Measurements from ENCODE around the gene GAS2L2.
"Not testable (repeated sequence)": the region's sequence is repeated elsewhere in the genome, so short reads cannot be mapped to it uniquely, and the experiment has no call there.

Gene GAS2L2

GRCh38 chr17:35727635-35728034 lies 25.4 kb downstream of the GAS2L2 start:
- DNase-seq (ENCODE audit: low read depth), result no peak

GRCh38 chr17:35726953-35727460 lies 26.0 kb downstream of the GAS2L2 start:
- no peak for DNase-seq (ENCODE audit: low read depth)

GRCh38 chr17:35726127-35726952 lies 26.7 kb downstream of the GAS2L2 start:
- no peak for DNase-seq (ENCODE audit: low read depth)

- no peak for DNase-seq (ENCODE audit: low read depth)
These were observed 27.3 kb downstream of the GAS2L2 start for GRCh38 chr17:35725802-35726126.

- DNase-seq (ENCODE audit: low read depth), result no peak
These were observed 28.0 kb downstream of the GAS2L2 start for GRCh38 chr17:35725058-35725457.

GRCh38 chr17:35723735-35724134 lies 29.3 kb downstream of the GAS2L2 start:
- DNase-seq (ENCODE audit: low read depth), result no peak

- no peak for DNase-seq (ENCODE audit: low read depth)
These were observed 35.6 kb downstream of the GAS2L2 start for GRCh38 chr17:35717475-35717874.

- DNase-seq (ENCODE audit: low read depth), result no peak
These were observed 36.1 kb downstream of the GAS2L2 start for GRCh38 chr17:35716897-35717465.

GRCh38 chr17:35716173-35716572 lies 36.9 kb downstream of the GAS2L2 start:
- DNase-seq (ENCODE audit: low read depth), result no peak

GRCh38 chr17:35715416-35715815 lies 37.6 kb downstream of the GAS2L2 start:
- no peak for DNase-seq (ENCODE audit: low read depth)

- DNase-seq (ENCODE audit: low read depth), result no peak
These were observed 38.1 kb downstream of the GAS2L2 start for GRCh38 chr17:35714988-35715387.

GRCh38 chr17:35713069-35713728 lies 39.8 kb downstream of the GAS2L2 start:
- DNase-seq (ENCODE audit: low read depth), result no peak

- DNase-seq (ENCODE audit: low read depth), result no peak
These were observed 42.1 kb downstream of the GAS2L2 start for GRCh38 chr17:35710950-35711349.

- DNase-seq (ENCODE audit: low read depth), result no peak
These were observed 43.2 kb downstream of the GAS2L2 start for GRCh38 chr17:35709874-35710273.

- no peak for DNase-seq (ENCODE audit: low read depth)
These were observed 44.1 kb downstream of the GAS2L2 start for GRCh38 chr17:35708951-35709350.

GRCh38 chr17:35708149-35708548 lies 44.9 kb downstream of the GAS2L2 start:
- DNase-seq (ENCODE audit: low read depth), result no peak

- DNase-seq (ENCODE audit: low read depth), result no peak
These were observed 47.3 kb downstream of the GAS2L2 start for GRCh38 chr17:35705705-35706104.

- no peak for DNase-seq (ENCODE audit: low read depth)
These were observed 47.8 kb downstream of the GAS2L2 start for GRCh38 chr17:35705230-35705629.

- DNase-seq (ENCODE audit: low read depth), result not testable (repeated sequence)
These were observed 49.7 kb downstream of the GAS2L2 start for GRCh38 chr17:35703308-35703707.

- DNase-seq (ENCODE audit: low read depth), result no peak
These were observed 51.5 kb downstream of the GAS2L2 start for GRCh38 chr17:35701491-35701890.

- DNase-seq (ENCODE audit: low read depth), result no peak
These were observed 52.9 kb downstream of the GAS2L2 start for GRCh38 chr17:35700150-35700549.

- no peak for DNase-seq (ENCODE audit: low read depth)
These were observed 54.2 kb downstream of the GAS2L2 start for GRCh38 chr17:35698800-35699199.

- DNase-seq (ENCODE audit: low read depth), result no peak
These were observed 57.4 kb downstream of the GAS2L2 start for GRCh38 chr17:35695613-35696012.

Measured in stimulated activated CD4-positive, alpha-beta T cell treated with anti-CD3 and anti-CD28 coated beads, Interleukin-2, amount 100 ng/mL, for 4 hours (primary cell).